K562 (cell line): ENCODE data around the gene CRYBB1. TPM values are rescaled to one million over a fixed set of nuclear protein-coding genes. Genes with fewer than 3 reads are reported as not detected.

ENCODE experiments used
- ASH1L ChIP-seq: fragments of 450-650 bp; IDR thresholded peaks from 2 replicates; pipeline ENCODE4 v1.6.1; 2018; ENCODE audit warnings: borderline replicate concordance, mild to moderate bottlenecking, low read depth; ENCODE audit not compliant: partially characterized antibody
- CAMTA2 ChIP-seq: fragments of 250-450 bp; sonication (Bioruptor Pico); conservative IDR thresholded peaks from 2 replicates; pipeline ENCODE4 v1.5.1; 2022
- CCNT2 ChIP-seq: IDR thresholded peaks from 2 replicates; pipeline ENCODE4 v1.6.1; 2011; ENCODE audit warnings: borderline replicate concordance, low read depth, mild to moderate bottlenecking, moderate library complexity, mixed read lengths, low read length; ENCODE audit not compliant: insufficient read length; ENCODE audit errors: extremely low read depth
- CHCHD3 ChIP-seq: fragments of 250-450 bp; sonication (Bioruptor Pico); IDR thresholded peaks from 2 replicates; pipeline ENCODE4 v2.1.2; 2022; ENCODE audit warnings: mild to moderate bottlenecking
- CTBP1 ChIP-seq: fragments of 450-650 bp; IDR thresholded peaks from 2 replicates; pipeline ENCODE4 v1.6.1; 2016; ENCODE audit warnings: borderline replicate concordance
- DDX20 ChIP-seq: fragments of 450-650 bp; IDR thresholded peaks from 2 replicates; pipeline ENCODE4 v1.6.1; 2016; ENCODE audit warnings: missing genetic modification characterization, low read depth, mild to moderate bottlenecking, missing compliant biosample characterization, moderate library complexity
- GTF2F1 ChIP-seq: IDR thresholded peaks from 2 replicates; pipeline ENCODE4 v1.6.1; 2011; ENCODE audit warnings: low read depth, low read length, improper control_type of control experiment
- NCOA1 ChIP-seq: fragments of 450-650 bp; IDR thresholded peaks from 2 replicates; pipeline ENCODE4 v1.6.1; 2016; ENCODE audit warnings: low read depth
- NR3C1 ChIP-seq: sonication (generic); formaldehyde crosslinking; IDR thresholded peaks from 2 replicates; pipeline ENCODE4 v1.8.1; 2022; ENCODE audit warnings: missing genetic modification reagents
- POLR2AphosphoS5 ChIP-seq: IDR thresholded peaks from 2 replicates; pipeline ENCODE4 v1.6.1; 2011; ENCODE audit warnings: mild to moderate bottlenecking, low read depth, low read length, moderate library complexity; ENCODE audit not compliant: control insufficient read depth, insufficient read depth
- SREBF1 ChIP-seq: fragments of 150-350 bp; IDR thresholded peaks from 2 replicates; pipeline ENCODE4 v1.6.1; 2014; ENCODE audit warnings: antibody characterized with exemption, low read depth, low read length, borderline replicate concordance
- SREBF2 ChIP-seq: sonication (generic); formaldehyde crosslinking; IDR thresholded peaks from 2 replicates; pipeline ENCODE4 v1.4.0; 2020; ENCODE audit warnings: mild to moderate bottlenecking, missing genetic modification reagents
- TFAM ChIP-seq: fragments of 250-450 bp; sonication (Bioruptor Pico); conservative IDR thresholded peaks from 2 replicates; pipeline ENCODE4 v1.5.0; 2021; ENCODE audit warnings: mild to moderate bottlenecking, moderate library complexity
- THRAP3 ChIP-seq: fragments of 450-650 bp; IDR thresholded peaks from 2 replicates; pipeline ENCODE4 v1.6.1; 2016; ENCODE audit warnings: mild to moderate bottlenecking, inconsistent platforms, borderline replicate concordance
- ZNF41 ChIP-seq: fragments of 250-450 bp; sonication (Bioruptor Pico); conservative IDR thresholded peaks from 2 replicates; pipeline ENCODE4 v1.4.0; 2020; ENCODE audit warnings: mild to moderate bottlenecking
- ZNF507 ChIP-seq: conservative IDR thresholded peaks from 2 replicates; pipeline ENCODE4 v1.6.1; 2017; ENCODE audit warnings: missing genetic modification characterization, missing compliant biosample characterization
- ZNF695 ChIP-seq: fragments of 450-650 bp; formaldehyde crosslinking; IDR thresholded peaks from 2 replicates; pipeline ENCODE4 v1.4.0; 2020; ENCODE audit warnings: mild to moderate bottlenecking, moderate library complexity
- polyA plus RNA-seq, 8 experiments: library from polyadenylated mRNA; depleted of rRNA in 4 of 8; stranded (reverse) in 5 of 8; unstranded in 3 of 8; fragments of >200 nt; fragmentation: Nextera tagmentation in 2 of 8; fragmentation: Illumina TruSeq in 1 of 8; extraction: Ambion mirVana in 2 of 8; extraction: Trizol in 1 of 8; gene quantifications; 2 replicates each; pipeline versions ENCODE4 v1.2.1 to v1.2.3, GENCODE V29; 2011 to 2014; ENCODE audit warnings: inconsistent platforms in 1 of 8, missing spikeins in 1 of 8
- total RNA-seq, 7 experiments: library from RNA; depleted of rRNA in 6 of 7; stranded (reverse); fragments of >200 nt in 6 of 7; fragmentation: Illumina TruSeq in 2 of 7; extraction: Trizol in 2 of 7; gene quantifications; 2 replicates each; pipeline versions ENCODE4 v1.2.1 to v1.2.3, GENCODE V29; 2011 to 2021; ENCODE audit warnings: low replicate concordance in 1 of 7
- TF ChIP-seq, protein P1 (sequence below): fragments of 450-650 bp; conservative IDR thresholded peaks from 2 replicates; pipeline ENCODE4 v1.6.1; 2016; ENCODE audit warnings: missing genetic modification characterization, low read depth, mild to moderate bottlenecking, missing compliant biosample characterization, moderate library complexity
- TF ChIP-seq, protein P2 (sequence below): fragments of 450-650 bp; formaldehyde crosslinking; IDR thresholded peaks from 2 replicates; pipeline ENCODE4 v1.4.0; 2022; ENCODE audit warnings: missing genetic modification characterization
- TF ChIP-seq, protein P3 (sequence below): fragments of 150-350 bp; IDR thresholded peaks from 2 replicates; pipeline ENCODE4 v1.6.1; 2014; ENCODE audit warnings: low read depth, mild to moderate bottlenecking, low read length, borderline replicate concordance
- TF ChIP-seq, protein P4 (sequence below), 2 experiments: fragments of 450-650 bp; IDR thresholded peaks; 2 replicates each; pipeline ENCODE4 v1.6.1; 2016

Gene CRYBB1
- total and polyA plus RNA-seq, 9 of the 15 experiments (the other 6 are each of a cell fraction or from before 2014, with no cell fraction given), result 0.16 to 0.45 (median 0.33) TPM; not detected in 2

DNA sequence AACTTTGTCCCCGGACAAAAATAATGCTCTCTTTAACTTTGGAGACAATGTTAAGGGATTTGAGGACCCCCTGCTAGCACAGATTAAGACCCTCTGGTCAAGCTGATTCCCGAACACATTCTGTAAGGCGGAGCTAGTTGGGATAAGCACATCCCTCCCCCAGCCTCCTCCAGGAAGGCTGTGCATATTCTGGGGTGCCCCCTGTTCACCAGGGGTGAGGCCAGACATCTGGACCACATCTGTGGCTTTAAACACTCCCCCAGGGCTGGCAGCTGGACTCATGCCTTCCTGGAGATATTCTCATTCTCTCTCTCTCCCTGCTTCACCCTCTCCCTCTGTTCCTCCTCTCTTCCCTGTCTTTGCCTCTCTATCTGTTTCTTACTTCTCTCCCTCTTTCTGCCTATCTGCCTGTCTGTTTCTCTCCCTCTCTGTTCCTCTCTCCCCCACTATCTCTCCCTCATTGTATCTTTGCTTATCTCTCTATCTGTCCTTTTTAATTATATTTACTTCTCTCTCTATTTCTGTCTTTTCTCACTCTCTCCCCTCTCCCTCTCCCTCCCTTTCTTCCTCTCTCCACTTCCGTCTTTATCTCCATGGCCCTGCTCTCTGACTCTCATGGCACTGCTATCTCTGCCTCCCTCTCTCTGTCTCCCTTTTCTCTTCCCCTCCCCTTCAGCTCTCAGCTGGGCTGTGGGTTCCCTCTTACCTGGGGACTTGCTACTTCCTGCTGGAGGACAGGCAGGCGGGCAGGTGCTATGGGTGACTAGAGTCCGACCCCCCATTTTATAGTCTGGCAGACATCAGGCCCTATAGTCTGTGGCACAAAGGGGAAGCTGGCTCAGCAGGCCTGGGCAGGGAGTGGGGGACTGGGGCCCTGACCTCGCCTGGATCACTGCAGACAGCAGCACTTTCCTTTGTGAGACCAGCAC, at the start of gene CRYBB1 (continued):
- TF ChIP-seq, protein P1, sequence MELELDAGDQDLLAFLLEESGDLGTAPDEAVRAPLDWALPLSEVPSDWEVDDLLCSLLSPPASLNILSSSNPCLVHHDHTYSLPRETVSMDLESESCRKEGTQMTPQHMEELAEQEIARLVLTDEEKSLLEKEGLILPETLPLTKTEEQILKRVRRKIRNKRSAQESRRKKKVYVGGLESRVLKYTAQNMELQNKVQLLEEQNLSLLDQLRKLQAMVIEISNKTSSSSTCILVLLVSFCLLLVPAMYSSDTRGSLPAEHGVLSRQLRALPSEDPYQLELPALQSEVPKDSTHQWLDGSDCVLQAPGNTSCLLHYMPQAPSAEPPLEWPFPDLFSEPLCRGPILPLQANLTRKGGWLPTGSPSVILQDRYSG (tag), result no peak
- TF ChIP-seq POLR2AphosphoS5, result no peak
- TF ChIP-seq CCNT2, result no peak
- TF ChIP-seq DDX20 (tag), result no peak
- TF ChIP-seq NCOA1, result peak; percentile 31; the same call in 1 of the 2 replicates
- TF ChIP-seq CHCHD3 (CRISPR knock-in tag), result no peak
- TF ChIP-seq THRAP3, result peak; percentile 72; the same call in 1 of the 2 replicates
- no peak for TF ChIP-seq TFAM (CRISPR knock-in tag)
- TF ChIP-seq, protein P2, sequence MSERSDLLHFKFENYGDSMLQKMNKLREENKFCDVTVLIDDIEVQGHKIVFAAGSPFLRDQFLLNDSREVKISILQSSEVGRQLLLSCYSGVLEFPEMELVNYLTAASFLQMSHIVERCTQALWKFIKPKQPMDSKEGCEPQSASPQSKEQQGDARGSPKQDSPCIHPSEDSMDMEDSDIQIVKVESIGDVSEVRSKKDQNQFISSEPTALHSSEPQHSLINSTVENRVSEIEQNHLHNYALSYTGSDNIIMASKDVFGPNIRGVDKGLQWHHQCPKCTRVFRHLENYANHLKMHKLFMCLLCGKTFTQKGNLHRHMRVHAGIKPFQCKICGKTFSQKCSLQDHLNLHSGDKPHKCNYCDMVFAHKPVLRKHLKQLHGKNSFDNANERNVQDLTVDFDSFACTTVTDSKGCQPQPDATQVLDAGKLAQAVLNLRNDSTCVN (CRISPR knock-in tag), result peak; percentile 81; the same call in 1 of the 2 replicates
- TF ChIP-seq ZNF41 (CRISPR knock-in tag), result no peak
- TF ChIP-seq ZNF507 (tag), result no peak
- TF ChIP-seq CTBP1, result no peak
- TF ChIP-seq SREBF2 (CRISPR knock-in tag), result no peak
- TF ChIP-seq ASH1L, result peak; percentile 61
- TF ChIP-seq NR3C1 (CRISPR knock-in tag), result no peak
- TF ChIP-seq CAMTA2, result no peak
- TF ChIP-seq, protein P3, sequence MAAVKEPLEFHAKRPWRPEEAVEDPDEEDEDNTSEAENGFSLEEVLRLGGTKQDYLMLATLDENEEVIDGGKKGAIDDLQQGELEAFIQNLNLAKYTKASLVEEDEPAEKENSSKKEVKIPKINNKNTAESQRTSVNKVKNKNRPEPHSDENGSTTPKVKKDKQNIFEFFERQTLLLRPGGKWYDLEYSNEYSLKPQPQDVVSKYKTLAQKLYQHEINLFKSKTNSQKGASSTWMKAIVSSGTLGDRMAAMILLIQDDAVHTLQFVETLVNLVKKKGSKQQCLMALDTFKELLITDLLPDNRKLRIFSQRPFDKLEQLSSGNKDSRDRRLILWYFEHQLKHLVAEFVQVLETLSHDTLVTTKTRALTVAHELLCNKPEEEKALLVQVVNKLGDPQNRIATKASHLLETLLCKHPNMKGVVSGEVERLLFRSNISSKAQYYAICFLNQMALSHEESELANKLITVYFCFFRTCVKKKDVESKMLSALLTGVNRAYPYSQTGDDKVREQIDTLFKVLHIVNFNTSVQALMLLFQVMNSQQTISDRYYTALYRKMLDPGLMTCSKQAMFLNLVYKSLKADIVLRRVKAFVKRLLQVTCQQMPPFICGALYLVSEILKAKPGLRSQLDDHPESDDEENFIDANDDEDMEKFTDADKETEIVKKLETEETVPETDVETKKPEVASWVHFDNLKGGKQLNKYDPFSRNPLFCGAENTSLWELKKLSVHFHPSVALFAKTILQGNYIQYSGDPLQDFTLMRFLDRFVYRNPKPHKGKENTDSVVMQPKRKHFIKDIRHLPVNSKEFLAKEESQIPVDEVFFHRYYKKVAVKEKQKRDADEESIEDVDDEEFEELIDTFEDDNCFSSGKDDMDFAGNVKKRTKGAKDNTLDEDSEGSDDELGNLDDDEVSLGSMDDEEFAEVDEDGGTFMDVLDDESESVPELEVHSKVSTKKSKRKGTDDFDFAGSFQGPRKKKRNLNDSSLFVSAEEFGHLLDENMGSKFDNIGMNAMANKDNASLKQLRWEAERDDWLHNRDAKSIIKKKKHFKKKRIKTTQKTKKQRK, result no peak
- TF ChIP-seq GTF2F1, result no peak
- no peak for TF ChIP-seq ZNF695
- no peak for TF ChIP-seq SREBF1
- TF ChIP-seq, protein P4, sequence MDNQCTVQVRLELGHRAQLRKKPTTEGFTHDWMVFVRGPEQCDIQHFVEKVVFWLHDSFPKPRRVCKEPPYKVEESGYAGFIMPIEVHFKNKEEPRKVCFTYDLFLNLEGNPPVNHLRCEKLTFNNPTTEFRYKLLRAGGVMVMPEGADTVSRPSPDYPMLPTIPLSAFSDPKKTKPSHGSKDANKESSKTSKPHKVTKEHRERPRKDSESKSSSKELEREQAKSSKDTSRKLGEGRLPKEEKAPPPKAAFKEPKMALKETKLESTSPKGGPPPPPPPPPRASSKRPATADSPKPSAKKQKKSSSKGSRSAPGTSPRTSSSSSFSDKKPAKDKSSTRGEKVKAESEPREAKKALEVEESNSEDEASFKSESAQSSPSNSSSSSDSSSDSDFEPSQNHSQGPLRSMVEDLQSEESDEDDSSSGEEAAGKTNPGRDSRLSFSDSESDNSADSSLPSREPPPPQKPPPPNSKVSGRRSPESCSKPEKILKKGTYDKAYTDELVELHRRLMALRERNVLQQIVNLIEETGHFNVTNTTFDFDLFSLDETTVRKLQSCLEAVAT (IDR thresholded peaks at IDR 0.05), result peak; percentile 65 to 77; a peak in 2 of 4 replicates
